GM18861 (cell line): ENCODE data around the gene HOXD13.

Source experiments
- ATAC-seq: cut with Tn5 transposase; IDR thresholded peaks from one replicate; pipeline ENCODE4 v1.9.1; 2021; ENCODE audit not compliant: unreplicated experiment

The HOXD13 gene

GRCh38 chr2:176130957-176131847 is 38.7 kb downstream of the HOXD13 start:
- ATAC-seq = no peak

GRCh38 chr2:176131848-176132158 is 39.3 kb downstream of the HOXD13 start:
- ATAC-seq = no peak

GRCh38 chr2:176132205-176133171 is 40.0 kb downstream of the HOXD13 start:
- ATAC-seq = no peak

- ATAC-seq = no peak
Observed at GRCh38 chr2:176133389-176133788, 40.9 kb downstream of the HOXD13 start.

DNA sequence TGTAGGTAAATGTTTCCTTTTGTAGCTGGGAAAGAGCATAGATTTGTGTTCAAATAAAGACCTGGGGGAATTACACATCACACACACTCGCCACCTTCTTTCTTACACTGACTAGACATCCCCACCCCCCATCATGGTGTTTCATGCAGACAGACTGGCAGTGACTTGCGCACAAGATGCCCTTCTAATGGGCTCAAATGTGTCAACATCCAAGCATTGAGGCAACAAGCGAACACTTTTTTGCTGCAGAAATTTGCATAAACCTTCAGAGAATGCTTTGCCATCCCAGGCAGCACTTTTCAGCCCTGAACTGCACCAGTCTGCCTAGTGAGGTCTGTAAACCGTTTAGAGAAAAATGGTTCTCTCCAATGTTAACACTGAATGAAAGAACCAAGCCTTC is 41.5 kb downstream of the HOXD13 start:
- ATAC-seq = no peak

DNA sequence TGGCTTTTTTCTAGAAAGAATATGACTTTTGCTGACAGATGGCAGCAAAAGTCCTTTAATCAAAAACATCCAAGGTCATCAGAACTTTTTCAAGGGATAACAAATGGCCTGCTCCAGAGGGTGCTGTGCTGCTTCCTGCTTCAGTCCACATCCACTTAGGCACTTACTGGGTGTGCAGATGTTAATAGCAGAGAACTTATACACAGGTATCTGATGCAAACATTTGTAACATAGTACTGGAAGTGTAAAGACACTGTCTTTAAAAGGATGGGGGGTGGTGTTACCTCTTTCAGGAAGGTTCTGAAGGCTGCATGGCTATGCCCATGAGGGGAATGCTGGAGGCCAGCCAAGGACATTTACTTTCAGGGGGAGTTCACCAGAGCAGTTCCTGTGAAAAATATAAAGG is 42.5 kb downstream of the HOXD13 start:
- no peak for ATAC-seq

- no peak for ATAC-seq
Observed at GRCh38 chr2:176136374-176137251, 44.1 kb downstream of the HOXD13 start.

DNA sequence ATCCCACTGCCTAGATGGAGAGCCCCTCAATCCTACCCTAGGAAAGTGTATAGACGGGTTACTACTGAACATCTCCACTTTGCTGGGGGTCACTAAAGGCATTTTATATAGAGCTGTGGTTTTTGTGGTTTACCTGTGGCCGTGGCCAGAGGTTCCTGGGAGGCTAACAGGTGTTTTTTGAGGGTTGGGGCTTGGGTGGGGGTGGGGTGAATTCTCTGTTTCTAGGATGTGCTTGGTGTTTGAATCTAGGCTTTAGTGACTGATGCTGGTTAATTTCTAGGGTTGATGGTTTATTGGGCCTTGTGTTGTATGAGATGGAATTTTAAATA is 44.7 kb downstream of the HOXD13 start:
- ATAC-seq = no peak

DNA sequence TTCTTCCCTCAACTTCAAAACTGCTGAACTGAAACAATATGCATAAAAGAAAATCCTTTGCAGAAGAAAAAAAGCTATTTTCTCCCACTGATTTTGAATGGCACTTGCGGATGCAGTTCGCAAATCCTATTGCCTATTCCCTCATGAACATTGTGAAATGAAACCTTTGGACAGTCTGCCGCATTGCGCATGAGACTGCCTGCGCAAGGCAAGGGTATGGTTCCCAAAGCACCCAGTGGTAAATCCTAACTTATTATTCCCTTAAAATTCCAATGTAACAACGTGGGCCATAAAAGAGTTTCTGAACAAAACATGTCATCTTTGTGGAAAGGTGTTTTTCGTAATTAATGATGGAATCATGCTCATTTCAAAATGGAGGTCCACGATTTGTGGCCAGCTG is 45.4 kb downstream of the HOXD13 start:
- ATAC-seq = no peak

GRCh38 chr2:176138526-176138922 is 46.0 kb downstream of the HOXD13 start:
- no peak for ATAC-seq

DNA sequence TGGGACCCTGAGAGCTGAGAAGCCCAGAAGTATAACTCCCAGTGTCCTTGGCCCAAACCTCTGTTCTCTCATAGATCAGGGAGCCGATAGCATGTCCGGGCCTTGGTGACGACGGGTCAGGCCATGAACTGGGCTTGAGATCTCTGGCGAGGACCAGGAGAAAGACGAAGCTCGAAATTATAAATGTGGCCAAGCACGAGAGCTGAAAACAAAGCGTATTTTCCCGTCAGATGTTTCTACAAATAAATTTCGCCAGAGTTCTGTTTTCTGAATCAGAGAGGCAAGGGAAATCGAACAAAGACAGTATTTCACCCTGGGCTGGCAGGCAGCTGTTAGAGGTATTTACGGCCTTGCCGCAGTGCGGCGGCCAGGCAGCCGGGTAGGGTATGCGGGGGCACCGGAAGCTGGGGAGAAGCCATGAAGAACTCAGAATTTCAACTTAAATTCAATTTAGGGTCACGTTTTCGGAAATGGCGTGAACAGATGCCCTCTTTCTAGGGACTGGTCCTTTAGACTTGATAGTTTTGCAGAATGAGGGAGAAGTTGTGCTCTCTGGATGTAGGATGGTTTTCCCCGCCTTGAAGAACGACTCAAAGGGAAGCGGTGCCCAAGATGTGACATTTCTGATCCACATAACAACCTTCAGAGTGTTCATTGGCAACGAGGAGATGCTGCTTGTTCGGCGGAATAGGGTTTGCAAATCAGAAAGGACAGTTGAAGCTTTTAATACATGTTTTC is 46.6 kb downstream of the HOXD13 start:
- no peak for ATAC-seq

DNA sequence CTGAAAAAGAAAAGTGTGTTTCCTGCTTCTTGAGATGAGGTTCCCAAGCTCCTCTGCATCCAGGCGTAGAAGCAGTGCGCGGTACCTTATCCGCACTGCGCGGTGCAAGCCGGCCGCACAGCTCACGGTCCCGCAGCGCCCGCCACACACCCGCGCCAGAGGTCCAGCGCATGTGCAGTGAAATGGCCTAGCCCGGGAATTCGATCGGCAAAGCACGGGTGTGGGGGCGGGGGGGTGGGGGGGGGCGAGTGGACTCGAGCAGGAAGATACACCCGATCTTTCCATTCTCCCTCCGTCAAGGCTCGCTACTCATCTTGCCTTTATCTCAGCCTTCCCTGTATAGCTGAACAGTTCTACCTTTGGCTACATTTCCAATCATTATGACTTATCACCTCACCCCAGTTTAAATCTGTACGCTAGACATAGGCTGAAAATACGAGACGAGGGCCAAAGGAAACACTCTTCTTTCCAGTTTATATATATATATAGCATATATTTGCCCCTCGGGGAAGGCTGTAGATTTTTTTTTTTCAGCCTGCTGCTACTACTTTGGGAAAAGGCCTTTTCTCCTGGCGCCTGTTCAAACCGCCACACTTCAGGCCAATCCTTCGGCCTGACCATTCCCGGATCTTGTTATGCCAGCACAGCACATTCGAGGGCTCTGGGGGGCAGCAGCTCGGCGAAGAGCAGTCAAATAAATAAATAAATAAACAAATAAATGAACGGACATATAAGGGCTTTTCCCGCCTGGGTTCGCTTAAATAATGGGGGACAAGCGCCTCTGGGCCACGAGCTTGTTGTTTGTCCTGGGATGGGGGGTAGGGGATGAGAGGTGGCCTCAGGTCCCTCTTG is 47.4 kb downstream of the HOXD13 start:
- no peak for ATAC-seq

GRCh38 chr2:176140513-176141317 is 48.2 kb downstream of the HOXD13 start:
- ATAC-seq = peak; percentile 84

GRCh38 chr2:176142281-176142680 is 49.8 kb downstream of the HOXD13 start:
- ATAC-seq = no peak
